AG08395 (cell line): Measurements from ENCODE around the gene IL17B.

Source experiments
- DNase-seq: peaks from one replicate; pipeline ENCODE4 v3.0.0; 2012; ENCODE audit warnings: mixed read lengths, low spot score

IL17B gene

GRCh38 chr5:149379177-149379761, at the start of gene IL17B:
Gene IL17B (minus strand): TSS chr5:149379292. CDS start chr5:149379225, 67 bp downstream.
- no peak for DNase-seq

GRCh38 chr5:149428032-149428431, 48.9 kb upstream of the IL17B start:
- no peak for DNase-seq

- DNase-seq = no peak
Measured at GRCh38 chr5:149427374-149427773, 48.3 kb upstream of the IL17B start.

- DNase-seq = no peak
Measured at GRCh38 chr5:149426931-149427330, 47.8 kb upstream of the IL17B start.

GRCh38 chr5:149425729-149426128, 46.6 kb upstream of the IL17B start:
- no peak for DNase-seq

- no peak for DNase-seq
Measured at GRCh38 chr5:149424371-149425315, 45.6 kb upstream of the IL17B start.

GRCh38 chr5:149423794-149424268, 44.7 kb upstream of the IL17B start:
- DNase-seq = no peak

GRCh38 chr5:149423049-149423793, 44.1 kb upstream of the IL17B start:
- no peak for DNase-seq

GRCh38 chr5:149422366-149423048, 43.4 kb upstream of the IL17B start:
- DNase-seq = peak; percentile 56

- DNase-seq = peak; percentile 27
Measured at GRCh38 chr5:149421834-149422233, 42.7 kb upstream of the IL17B start.

- no peak for DNase-seq
Measured at GRCh38 chr5:149421372-149421685, 42.2 kb upstream of the IL17B start.

GRCh38 chr5:149420545-149421371, 41.7 kb upstream of the IL17B start:
- peak; percentile 58 for DNase-seq

- no peak for DNase-seq
Measured at GRCh38 chr5:149419859-149420544, 40.9 kb upstream of the IL17B start.

GRCh38 chr5:149419532-149419858, 40.4 kb upstream of the IL17B start:
- no peak for DNase-seq

- no peak for DNase-seq
Measured at GRCh38 chr5:149418910-149419531, 39.9 kb upstream of the IL17B start.

GRCh38 chr5:149417711-149418368, 38.7 kb upstream of the IL17B start:
- no peak for DNase-seq

- DNase-seq = no peak
Measured at GRCh38 chr5:149416987-149417710, 38.1 kb upstream of the IL17B start.

GRCh38 chr5:149415066-149415967, 36.2 kb upstream of the IL17B start:
- DNase-seq = no peak
